Activated effector memory CD4-positive, alpha-beta T cell treated with anti-CD3 and anti-CD28 coated beads, Interleukin-2, amount 50 U/mL, for 16 hours (primary cell): Measurements from ENCODE around the gene STK10.
A peak's percentile ranks its signal among the peaks of the same experiment; 100 is the strongest.

Experiments used
- DNase-seq: peaks from one replicate; pipeline ENCODE4 v3.0.0-alpha.2; 2020

Gene STK10

DNA sequence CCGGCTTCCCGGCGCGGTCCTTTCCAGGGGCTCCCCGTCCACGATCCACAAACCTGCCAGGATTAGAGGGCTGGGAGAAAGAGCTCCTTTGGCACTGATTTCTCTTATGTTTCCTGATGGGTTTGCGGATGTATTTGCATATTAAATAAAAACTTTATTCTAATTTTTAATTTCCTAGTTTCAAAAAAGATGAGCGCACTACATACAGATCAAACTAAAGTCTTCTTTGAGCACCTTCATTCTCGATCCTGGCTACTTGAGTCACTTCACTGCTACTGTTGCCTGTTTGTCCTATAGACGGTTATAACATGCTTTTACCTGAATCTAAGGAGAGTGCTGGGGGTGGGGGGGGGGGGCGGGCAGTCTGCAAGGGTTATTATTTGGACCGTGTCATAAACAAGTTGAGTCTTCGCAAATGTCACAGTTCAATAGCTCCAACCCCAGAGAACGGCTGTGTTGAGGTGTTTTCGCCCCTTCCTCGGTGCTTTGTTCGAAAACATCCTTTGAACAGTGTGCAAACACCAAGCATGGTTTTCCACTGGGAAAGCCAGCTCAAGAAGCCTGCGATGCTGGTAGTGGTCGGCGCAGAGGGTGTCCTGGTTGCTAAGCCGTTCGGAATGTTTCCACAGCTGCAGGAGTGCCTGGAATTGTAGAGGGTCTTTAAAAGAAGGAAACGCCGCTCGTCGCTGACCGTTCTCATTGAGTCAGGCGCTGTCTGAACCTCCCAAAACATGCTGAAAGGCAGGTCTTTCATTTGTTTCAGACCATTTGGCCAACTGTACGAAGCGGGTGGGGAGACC, 1.1 kb upstream of the STK10 start:
- peak; percentile 50 for DNase-seq

DNA sequence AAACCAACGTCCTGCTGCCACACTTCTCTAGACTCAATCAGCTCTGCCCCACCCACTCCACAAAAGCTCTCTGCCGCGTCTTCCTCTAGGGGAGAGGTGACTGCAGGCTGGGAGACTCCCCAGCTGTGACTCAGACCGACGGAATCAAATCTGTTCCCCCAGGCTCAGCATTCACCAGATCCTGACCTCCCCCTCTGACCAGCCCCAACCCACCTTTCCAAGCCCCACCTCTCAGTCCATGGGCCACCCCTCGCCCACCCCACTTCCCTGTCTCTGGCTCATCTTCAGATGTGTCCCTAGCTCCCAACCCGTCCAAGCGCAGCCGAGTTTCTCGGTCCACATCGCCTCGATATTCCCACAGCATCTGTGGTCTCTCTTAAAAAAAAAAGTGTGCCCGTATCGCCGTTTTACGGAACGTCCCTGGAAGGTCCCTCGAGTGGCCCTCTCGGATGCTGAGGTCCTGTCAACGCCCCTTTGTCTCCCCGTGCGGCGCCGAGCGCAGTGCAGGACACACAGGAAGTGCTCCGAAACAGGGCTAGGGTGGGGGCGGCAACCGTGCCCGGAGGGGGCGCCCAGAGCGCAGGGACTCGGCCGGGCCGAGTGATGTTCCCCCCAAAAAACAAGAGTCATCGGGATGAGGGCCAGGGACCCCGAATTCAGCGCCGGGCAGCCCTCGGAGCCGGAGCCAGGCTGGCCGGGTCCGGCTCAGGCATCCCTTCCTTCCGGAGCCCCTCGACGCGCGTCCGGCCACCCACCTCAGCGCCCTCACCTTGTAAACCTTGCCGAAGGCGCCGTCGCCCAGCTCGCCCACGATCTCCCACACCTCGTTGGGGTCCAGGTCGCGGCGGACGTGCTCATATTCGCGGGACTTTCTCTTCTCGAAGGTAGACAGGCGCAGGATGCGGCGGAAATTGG, 649 bp downstream of the STK10 start:
- peak; percentile 90 for DNase-seq

DNA sequence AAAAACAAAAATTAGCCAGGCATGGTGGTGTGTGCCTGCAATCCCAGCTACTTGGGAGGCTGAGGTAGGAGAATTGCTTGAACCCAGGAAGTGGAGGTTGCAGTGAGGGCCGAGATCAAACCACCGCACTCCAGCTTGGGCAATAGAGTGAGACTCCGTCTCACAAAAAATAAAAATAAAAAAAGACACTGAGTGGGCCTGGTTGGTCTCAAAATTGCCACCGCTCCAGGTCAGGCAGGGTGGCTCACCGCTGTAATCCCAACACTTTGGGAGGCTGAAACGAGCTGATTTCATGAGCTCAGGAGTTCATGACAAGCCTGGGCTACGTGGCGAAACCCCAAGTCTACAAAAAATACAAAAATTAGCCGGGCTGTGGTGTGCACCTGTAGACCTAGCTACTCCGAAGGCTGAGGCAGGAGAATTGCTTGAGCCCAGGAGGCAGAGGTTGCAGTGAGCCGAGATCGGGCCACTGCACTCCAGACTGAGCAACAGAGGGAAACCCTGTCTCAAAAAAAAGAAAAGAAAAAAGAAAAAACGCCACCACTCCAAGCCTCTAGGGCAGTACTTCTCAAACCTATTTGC, 1.8 kb downstream of the STK10 start:
- peak; percentile 64 for DNase-seq

DNA sequence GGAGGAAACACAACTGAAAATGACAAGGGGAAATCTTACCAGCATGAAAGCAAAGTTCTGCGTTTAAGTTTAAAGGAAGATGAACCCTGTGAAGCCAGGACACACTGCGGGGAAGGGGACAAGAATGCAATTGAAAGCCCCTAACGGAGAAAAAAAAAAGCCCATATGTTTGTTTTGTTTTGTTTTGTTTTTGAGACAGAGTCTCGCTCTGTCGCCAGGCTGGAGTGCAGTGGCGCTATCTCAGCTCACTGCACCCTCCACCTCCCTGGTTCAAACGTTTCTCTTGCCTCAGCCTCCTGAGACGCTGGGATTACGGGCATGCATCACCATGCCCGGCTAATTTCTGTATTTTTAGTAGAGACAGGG, 2.9 kb downstream of the STK10 start:
- peak; percentile 64 for DNase-seq

DNA sequence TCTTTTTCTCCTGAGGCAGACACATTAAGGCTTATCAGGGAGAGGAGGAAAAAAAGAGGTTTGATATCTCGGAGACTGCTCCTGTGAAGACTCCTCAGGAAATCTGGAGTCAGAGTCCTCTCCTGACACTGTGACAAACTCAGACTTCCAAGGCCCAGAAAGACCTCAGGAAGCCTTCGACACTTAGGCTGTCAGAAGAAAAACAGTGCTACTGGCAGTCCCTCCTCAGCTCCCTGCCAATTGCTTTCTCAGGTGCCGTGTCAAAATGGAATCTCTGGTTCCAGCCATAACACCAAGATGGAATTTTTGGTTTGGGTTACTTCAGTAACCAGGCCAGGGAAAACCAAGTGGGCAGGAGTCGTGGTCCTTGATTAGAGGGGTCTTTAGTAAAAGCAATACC, 4.1 kb downstream of the STK10 start:
- DNase-seq, result peak; percentile 58

DNA sequence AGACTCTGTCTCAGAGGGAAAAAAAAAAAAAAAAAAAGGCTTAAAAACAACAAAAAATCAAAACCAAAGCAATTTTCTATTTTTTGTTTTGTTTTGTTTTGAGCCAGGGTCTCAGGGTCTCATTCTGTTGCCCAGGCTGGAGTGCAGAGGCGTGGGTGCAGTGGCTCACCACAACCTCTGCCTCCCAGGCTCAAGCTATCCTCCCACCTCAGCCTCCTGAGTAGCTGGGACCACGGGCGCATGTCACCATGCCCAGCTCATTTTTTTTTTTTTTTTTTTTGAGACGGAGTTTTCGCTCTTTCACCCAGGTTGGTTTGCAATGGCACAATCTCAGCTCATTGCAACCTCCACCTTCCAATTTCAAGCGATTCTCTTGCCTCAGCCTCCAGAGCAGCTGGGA, 5.7 kb downstream of the STK10 start:
- DNase-seq, result peak; percentile 57

DNA sequence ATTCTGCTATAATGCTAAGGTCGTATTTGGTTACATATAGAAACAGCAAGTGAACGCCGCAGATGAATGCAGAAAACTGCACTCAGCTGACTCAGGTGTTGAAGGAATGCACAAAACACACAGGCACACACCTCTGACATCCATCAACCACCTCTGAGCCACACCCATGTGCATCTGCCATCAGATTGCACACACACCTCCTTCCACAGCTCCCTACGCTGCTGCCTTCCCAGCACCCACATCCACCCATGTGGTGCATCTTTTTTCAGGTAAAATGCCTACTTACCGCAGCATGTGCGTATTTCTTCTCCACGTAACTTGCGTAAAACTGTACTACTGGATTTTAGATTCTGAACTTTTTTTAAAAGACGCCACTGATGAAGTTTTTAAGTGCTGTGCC, 7.1 kb downstream of the STK10 start:
- DNase-seq, result no peak

DNA sequence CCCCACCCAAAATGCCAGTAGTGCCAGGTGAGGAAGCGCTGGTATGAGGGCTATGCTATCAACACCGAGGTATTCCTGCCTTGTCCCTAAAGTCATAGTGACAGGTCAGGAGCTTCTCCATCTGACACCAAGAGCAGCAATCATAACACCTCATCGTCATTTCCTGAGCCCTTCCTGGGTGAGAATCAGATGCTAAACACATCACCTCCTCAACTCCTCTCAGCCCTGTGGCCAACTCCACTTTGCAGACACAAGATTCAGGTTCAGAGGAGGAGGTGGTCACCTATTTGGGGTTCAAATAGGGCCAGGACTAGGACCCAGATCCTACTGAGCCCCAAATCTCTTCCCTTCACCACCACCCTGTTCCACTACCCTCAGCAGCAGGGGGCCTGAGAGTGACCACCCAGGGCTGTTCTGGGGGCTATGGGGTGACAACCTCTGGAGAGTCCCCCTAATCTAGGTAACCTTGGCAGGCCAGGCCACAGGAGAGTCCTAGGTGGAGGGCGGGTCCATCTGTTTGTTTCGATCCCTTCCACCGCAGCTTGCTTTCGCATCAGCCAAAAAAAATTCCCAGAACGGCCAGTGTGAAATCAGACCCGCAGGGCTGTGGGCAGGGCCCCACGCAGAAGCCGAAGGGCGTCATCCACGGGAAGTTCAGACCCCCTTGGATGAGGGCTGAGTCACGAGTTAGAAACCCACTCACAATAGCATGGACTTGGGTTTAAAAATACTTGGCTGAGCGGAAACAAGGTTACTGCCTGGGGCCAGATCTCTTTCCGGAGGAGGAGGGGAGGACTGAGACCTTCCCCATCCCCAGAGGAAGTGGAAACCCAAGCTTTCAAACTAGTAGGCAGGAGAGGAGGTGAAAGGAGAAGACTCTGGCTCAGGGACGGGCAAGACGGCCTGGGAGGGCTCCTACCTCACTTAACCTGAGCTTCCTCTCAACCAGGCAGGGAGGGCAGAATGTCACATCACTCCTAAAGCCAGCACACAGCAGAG, 8.7 kb downstream of the STK10 start:
- DNase-seq, result peak; percentile 83

DNA sequence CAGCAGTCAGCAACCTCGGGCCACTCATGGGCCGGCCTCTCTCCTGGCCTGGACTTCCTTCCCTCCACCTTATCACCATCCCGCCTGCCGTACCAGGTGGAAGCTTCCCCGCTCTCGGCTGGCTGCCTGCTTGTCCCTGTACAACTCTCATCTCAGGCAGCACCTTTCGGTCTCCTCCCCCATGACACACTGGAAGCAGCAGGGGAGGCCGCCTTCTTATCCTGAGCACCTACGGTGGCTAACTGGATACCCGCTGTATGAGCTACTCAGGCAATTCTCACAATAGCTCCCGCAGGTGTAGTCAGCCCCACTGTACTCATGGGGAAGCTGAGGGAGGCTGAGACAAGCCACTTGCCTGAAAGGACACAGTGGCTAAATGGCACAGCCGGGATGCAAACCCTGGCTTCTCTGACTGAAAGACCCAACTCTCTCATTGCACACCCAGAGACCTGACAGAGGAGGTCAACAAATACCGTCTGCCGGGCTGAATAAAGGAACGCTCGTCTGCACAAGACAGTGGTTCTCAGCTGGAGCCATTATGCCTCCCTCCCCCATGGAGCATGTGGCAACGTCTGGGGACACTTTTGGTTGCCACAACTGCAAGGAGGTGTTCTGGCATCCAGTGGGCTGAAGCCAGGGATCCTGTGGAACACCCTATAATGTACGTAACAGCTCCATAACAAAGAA, 9.6 kb downstream of the STK10 start:
- peak; percentile 73 for DNase-seq

DNA sequence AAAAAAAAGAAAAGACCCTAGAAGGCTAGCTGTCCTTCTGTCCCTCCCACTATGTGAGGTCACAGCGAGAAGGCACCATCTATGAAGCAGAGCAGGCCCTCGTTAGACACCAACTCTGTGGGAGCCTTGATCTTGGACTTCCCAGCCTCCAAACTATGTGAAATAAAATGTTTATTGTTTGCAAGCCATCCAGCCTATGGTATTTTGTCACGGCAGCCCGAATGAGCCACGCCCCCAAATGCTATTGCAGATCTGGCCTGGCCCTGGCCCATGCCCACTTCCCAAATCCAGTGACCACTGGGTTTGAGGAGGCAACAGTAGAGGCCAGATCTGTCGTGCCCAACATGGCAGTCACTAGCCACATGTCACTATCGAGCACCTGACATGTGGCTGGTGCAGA, 10.8 kb downstream of the STK10 start:
- DNase-seq, result no peak

DNA sequence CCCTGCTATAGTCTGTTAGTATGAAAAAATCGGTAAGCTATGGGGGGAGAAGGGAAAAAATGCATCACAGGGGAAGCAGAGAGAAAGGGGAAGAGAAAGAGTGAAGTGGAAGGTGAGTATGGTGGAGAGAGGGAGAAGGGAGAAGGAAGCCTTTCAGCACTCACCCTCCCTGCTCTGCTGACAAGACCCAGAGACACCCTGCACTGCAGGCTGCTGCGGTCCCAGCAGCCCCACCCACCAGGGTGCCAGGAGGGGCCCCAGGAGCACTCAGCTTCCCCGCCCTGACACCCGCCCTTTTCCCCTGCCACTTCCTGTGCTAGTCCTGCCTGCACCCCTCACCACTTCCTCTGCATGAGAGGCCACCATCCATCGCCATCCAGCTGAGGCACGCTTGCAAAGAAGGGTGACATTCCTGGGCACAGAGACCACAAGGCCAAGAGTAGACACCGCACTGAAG, 12.7 kb downstream of the STK10 start:
- DNase-seq, result peak; percentile 95

DNA sequence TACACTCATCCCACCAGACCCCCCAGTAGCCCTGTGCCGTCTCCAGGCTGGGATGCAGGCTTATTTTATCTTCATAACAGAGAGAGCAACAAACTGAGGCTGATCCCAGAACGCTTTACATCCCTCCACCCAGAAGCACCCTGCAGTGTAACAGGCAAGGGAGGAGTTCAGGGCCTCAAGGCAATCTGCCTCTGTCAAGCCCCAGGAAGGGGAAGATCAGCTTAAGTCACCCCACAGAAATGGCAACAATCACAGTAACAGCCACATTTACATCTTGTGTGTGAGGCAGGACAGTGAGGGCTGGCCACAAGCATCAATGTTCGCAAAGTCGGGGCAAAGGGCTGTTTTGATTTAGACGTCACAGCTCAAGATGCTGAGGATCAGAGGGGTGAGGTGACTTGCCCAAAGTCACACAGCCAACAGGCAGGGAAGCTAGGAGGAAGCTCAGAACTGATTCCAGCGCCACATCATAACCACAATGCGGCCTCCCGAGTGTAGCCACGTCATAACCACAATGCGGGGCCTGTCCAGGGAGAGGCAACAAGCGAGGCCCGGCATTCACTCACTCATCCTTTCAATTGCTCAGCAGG, 14.4 kb downstream of the STK10 start:
- peak; percentile 90 for DNase-seq

DNA sequence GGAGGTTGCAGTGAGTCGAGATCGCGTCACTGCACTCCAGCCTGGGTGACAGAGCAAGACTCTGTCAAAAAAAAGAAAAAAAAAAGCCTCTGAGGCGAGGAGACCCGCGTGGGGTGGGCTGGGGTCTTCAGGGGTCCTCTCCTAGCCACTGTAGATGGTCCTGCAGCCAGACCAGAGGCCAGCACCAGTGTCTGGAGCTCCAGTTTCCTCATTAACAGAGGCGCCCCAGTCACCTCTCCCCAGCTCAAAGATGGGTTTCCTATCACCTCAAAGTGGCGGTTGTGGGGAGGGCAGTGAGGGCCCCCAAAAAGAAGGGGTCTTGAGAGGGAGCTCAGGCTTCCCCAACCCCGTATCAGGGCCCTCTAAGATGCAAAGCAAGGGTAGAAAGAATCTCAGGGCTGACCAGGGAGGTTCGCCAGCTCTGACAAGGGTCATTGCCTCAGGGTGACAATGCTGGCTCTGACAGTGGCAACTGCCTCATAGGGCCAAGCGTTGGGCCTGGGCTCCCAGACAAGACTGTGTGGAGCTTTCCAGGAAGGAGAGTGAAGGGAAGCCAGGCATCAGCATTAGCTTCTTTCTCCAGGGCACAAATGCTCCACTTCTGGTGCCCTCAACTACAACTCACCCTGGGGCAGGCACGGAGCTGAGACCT, 15.0 kb downstream of the STK10 start:
- no peak for DNase-seq

DNA sequence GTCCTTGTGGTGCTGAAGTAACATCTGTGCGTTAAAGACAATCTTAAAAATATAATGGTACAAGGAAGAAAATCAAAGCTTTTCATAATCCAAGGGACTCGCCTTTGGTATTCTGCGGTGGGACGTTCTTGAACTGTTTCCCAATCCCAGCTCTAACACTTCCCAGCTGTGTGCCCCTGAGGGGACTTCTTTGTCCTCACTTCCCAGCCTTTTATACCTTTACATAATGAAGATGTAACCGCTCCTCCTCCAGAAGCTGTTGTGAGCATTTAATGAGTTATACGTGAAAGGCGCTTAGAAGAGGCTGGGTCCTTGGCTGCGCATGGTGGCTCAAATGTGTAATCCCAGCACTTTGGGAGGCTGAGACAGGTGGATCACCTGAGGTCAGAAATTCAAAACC, 16.9 kb downstream of the STK10 start:
- DNase-seq, result no peak

DNA sequence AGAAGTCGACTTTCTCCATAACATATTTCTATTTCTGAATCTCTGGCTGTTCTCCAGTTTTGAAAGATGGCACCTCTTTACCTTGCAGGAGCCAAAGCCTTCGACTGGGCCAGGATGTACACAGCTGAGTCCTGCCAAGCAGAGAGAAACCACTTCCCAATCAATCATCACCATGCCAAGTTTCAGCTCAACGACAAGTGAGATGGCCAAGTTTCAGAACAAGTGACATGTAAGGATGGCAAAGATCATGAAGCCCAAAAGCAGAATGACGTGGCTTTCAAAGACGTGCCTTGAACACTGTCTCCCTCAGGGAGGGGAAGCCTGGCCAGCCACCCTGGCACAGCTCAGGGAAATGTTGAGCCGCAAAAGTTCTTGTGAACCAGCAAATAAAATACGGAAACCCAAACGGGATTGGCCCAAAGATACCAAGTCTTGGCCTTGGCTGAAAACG, 17.7 kb downstream of the STK10 start:
- no peak for DNase-seq

DNA sequence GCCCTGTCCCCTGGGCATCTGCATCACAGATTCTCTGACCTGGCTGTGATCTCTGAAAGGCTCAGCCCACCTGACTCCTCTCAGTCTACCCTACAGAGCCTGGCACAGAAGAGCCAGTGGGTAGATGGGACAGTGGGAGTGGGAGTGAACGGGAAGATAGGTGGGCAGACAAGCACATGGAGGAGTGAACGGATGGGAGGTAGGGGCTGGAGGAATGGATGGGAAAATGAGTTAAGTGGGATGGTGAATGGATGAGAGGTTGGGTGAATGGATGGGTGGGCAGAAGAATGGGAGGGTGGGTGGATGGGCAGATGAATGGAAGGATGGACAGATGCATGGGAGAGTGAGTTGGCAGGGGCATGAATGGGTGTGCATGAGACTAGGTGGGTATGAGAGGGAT, 18.8 kb downstream of the STK10 start:
- DNase-seq, result no peak

DNA sequence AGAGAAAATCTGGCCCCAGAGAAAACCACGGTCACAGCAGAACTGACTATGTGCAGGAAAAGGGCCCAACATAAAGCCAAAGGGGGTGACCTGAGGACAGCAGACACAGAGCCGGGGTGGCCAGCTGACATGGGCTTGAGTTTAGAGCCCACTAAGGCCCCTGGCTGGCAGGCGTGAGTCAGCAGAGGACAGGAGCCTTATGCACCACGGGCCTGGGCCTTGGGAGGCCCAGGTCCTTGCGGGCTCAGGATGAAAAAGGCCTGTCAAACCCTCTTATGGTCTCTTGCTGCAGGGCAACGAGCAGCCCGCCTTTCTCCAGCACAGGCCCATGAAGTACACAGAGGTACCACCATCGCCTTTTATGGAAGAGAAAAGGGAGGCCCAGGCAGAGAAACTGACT, 19.7 kb downstream of the STK10 start:
- DNase-seq, result no peak

DNA sequence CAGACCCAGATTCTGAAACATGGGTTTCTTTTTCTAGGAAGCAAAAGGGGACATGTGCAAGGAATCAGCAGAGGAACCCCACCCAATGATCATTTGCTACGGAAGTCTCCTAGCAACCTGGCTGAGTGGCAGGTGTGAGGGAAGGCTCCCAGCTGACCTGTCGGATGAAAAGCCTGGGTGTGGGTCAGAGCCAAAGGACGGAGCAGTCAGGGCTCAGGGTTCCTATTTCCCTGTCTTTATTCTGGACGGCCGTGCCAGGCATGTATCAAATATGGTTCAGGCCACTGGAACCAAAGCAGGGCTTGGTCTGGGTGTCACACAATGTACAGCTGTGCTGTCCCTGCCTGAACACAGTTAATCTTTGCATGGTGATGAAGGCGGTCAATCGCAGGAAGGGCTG, 20.1 kb downstream of the STK10 start:
- DNase-seq, result no peak

DNA sequence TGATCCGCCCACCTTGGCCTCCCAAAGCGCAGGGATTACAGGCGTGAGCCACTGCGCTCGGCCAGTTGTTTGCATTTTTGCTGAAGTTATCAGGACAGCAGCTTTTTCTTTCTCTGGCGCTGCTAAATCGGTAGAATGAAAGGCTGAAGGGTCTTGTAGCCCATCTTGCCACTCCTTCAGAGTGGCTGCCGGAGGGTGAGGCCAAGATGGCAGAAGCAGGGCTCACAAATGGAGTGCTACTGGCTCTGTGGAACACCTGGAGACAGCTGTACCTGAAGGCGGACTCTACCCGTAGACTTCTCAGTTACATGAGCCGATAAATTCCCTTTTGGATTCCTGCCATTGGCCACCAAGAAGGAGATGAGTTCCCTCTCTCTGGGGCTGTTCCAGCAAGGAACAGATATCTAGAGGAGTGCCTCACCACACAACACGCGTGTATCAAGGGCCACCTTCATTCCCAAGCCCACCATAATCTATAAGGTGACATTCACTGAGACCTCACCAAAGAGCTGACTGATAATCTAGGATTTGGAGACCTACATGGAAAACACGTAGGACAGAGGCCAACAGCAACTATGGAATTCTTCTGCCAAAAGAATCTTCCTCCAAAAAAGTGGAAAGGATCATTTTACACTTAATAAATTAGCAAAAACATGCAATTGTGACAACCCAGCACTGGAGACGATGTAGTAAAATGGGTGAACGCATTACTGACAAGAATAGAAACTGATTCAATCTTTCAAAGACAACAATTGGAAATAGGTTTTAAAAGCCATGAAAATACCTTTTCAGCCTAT, 21.8 kb downstream of the STK10 start:
- DNase-seq, result no peak

DNA sequence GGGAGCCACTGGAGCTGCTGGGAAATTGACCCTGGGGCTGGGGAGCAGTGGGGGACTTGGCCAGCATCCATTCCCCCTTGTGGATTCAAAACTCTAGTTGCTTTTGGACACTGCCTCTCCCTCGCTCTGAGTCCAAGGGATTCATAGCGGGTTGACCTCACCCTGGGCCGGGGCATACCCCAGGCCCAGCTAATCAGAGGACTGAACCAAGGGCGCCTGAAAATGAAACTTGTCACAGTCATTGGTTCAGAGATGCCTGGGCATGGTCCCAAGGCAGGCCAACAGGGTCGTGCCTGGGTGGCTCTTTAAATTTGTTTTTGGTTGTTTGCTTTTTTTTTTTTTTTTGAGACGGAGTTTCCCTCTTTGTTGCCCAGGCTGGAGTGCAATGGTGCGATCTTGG, 22.6 kb downstream of the STK10 start:
- DNase-seq, result no peak
